Tibial nerve (tissue), 4 donors: ENCODE data around the gene ANAPC15. TPM values are rescaled to one million over a fixed set of nuclear protein-coding genes. Genes with fewer than 3 reads are reported as not detected.
A peak's percentile ranks its signal among the peaks of the same experiment; 100 is the strongest.

Experiments
- DNase-seq, 2 donors: peaks; one replicate each; pipeline ENCODE4 v3.0.0-alpha.2; 2019; ENCODE audit warnings: low spot score in 2 of 2
- H3K27ac ChIP-seq, 4 donors: fragments of 200-600 bp; sonication (generic) in 3 of 4; one replicate each; pipeline ENCODE4 v1.5.1; 2017 to 2019; ENCODE audit warnings: mild to moderate bottlenecking in 1 of 4
- H3K27me3 ChIP-seq, 2 donors: fragments of 200-600 bp; sonication (generic) in 1 of 2; one replicate each; pipeline versions ENCODE4 v1.5.1 to v1.6.0; 2017 to 2019
- H3K36me3 ChIP-seq, 3 donors: fragments of 200-600 bp; sonication (generic); one replicate each; pipeline ENCODE4 v1.5.1; 2018 to 2019
- H3K4me1 ChIP-seq, 4 donors: fragments of 200-600 bp; sonication (generic) in 3 of 4; one replicate each; pipeline ENCODE4 v1.5.1; 2017 to 2019
- H3K4me3 ChIP-seq, 4 donors: fragments of 200-600 bp; sonication (generic) in 3 of 4; one replicate each; pipeline ENCODE4 v1.5.1; 2017 to 2019; ENCODE audit warnings: mild to moderate bottlenecking in 1 of 4, moderate library complexity in 1 of 4
- H3K9me3 ChIP-seq, 4 donors: fragments of 200-600 bp; sonication (generic) in 3 of 4; one replicate each; pipeline ENCODE4 v1.5.1; 2017 to 2019
- EP300 ChIP-seq, 2 donors: sonication (generic); formaldehyde crosslinking; IDR thresholded peaks; one replicate each; pipeline ENCODE4 v1.6.1; 2017; ENCODE audit warnings: antibody characterized with exemption in 2 of 2, mild to moderate bottlenecking in 1 of 2
- POLR2A ChIP-seq, 2 donors: fragments of 450-650 bp; IDR thresholded peaks; one replicate each; pipeline ENCODE4 v1.6.1; 2017; ENCODE audit warnings: antibody characterized with exemption in 2 of 2, mild to moderate bottlenecking in 2 of 2, moderate library complexity in 2 of 2
- WGBS, 2 donors: methylation state at CpG; one replicate each; pipeline ENCODE4 v1.1.5; 2018; 5-methylcytosine and 5-hydroxymethylcytosine counted together
- total RNA-seq, 4 donors: library from RNA; depleted of rRNA; stranded (reverse); fragments of >200 nt; gene quantifications; one replicate each; pipeline ENCODE4 v1.1.0, GENCODE V29; 2016
- TF ChIP-seq, protein P1 (sequence below), 5 experiments: fragments of 200-600 bp in 3 of 5; fragments of 450-650 bp in 2 of 5; sonication (generic) in 3 of 5; IDR thresholded peaks; one replicate each; pipeline ENCODE4 v1.5.1; 2016 to 2019; ENCODE audit warnings: antibody characterized with exemption in 5 of 5, mild to moderate bottlenecking in 3 of 5, moderate library complexity in 2 of 5

Gene ANAPC15
- total RNA-seq, 4 donors from 2014 or later = 20.8 to 36.7 (median 30.8) TPM

DNA sequence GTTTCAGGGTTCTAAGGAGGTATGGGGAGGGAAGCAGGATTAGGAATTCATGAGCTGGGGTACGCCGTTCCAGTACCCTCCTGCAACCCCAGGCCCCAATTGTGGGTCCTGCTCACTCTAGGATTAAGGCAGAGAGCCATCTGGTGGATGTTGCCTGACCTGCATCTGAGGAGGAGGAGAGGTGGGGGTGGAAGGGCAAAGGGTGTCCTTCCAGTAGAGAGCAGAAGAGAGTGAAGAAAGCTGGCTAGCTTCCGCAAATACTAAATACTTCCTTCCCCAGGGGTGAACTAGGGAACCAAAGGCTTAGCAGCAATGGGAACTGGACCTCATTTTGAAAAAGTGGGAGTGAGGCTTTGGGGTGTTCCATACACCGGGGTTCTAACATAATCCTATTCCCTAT, 21.2 kb downstream of the ANAPC15 start:
- Histone ChIP-seq H3K27ac (peak overlapping the region in 3 of 4 donors; percentile 34 to 59 (median 54)), H3K4me3 (no peak overlapping the region), H3K36me3 (peaks cover 0 to 60% (median 0%) of the 10 kb centered on the region in 3 donors), H3K9me3 (no peaks in the 10 kb centered on the region), H3K27me3 (no peaks in the 10 kb centered on the region), H3K4me1 (peaks cover 0 to 15% (median 7%) of the 10 kb centered on the region in 4 donors)
- whole genome bisulfite sequencing, 2 donors = 24 to 25% methylated on average over 4 of the region's 4 CpGs
- no peak for TF ChIP-seq POLR2A (IDR thresholded peaks at IDR 0.05)
- peak in 1 of 2 donors; percentile 67 for TF ChIP-seq EP300 (IDR thresholded peaks at IDR 0.05)
- TF ChIP-seq, protein P1, sequence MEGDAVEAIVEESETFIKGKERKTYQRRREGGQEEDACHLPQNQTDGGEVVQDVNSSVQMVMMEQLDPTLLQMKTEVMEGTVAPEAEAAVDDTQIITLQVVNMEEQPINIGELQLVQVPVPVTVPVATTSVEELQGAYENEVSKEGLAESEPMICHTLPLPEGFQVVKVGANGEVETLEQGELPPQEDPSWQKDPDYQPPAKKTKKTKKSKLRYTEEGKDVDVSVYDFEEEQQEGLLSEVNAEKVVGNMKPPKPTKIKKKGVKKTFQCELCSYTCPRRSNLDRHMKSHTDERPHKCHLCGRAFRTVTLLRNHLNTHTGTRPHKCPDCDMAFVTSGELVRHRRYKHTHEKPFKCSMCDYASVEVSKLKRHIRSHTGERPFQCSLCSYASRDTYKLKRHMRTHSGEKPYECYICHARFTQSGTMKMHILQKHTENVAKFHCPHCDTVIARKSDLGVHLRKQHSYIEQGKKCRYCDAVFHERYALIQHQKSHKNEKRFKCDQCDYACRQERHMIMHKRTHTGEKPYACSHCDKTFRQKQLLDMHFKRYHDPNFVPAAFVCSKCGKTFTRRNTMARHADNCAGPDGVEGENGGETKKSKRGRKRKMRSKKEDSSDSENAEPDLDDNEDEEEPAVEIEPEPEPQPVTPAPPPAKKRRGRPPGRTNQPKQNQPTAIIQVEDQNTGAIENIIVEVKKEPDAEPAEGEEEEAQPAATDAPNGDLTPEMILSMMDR (IDR thresholded peaks at IDR 0.05) = peak; percentile 71 to 95 (median 86)
- DNase-seq = peak; percentile 54 to 91

DNA sequence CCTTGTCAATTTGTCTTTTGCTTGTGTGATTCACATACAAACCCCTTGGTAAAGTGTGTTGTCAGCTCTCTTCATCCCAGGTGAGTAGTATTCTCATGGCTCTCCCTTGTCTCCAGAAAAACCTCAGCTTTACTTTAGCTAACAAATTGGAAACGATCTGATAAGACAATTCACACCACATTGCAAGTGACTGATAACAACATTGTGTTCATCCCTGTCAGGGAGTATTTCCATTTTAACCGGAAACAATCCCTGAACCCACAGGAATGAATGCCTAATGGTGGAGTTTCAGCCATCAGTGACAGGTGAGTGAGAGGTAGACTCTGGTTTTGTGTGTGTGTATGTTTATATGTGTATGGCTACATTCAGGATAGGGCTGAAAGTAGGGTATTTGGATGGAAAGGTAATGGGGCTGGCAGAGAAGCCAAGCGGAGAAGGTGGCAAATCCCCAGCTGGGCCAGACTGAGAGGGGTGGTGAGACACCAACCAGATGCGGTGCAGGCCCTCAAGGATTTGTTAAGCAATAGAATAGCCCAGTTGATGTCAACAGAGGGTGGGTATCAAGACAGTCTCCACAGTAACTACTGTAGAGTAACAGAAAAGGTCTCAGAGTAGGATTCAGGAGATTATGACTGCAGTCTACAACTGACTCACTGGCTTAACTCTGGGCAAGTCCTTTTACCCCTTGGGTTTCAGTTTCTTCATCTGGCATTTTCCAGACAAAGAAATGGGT, 24.3 kb downstream of the ANAPC15 start:
- peaks cover 0 to 15% (median 7%) of the 10 kb centered on the region in 4 donors for H3K4me1 ChIP-seq
- no peaks in the 10 kb centered on the region for H3K9me3 ChIP-seq
- no peak for TF ChIP-seq EP300 (IDR thresholded peaks at IDR 0.05)
- H3K4me3 ChIP-seq = no peak overlapping the region
- H3K27ac ChIP-seq = no peak overlapping the region
- 88 to 93% methylated on average over 4 of the region's 4 CpGs for WGBS, 2 donors
- no peaks in the 10 kb centered on the region for H3K27me3 ChIP-seq
- no peak for DNase-seq
- H3K36me3 ChIP-seq = peaks cover 0 to 38% (median 0%) of the 10 kb centered on the region in 3 donors

DNA sequence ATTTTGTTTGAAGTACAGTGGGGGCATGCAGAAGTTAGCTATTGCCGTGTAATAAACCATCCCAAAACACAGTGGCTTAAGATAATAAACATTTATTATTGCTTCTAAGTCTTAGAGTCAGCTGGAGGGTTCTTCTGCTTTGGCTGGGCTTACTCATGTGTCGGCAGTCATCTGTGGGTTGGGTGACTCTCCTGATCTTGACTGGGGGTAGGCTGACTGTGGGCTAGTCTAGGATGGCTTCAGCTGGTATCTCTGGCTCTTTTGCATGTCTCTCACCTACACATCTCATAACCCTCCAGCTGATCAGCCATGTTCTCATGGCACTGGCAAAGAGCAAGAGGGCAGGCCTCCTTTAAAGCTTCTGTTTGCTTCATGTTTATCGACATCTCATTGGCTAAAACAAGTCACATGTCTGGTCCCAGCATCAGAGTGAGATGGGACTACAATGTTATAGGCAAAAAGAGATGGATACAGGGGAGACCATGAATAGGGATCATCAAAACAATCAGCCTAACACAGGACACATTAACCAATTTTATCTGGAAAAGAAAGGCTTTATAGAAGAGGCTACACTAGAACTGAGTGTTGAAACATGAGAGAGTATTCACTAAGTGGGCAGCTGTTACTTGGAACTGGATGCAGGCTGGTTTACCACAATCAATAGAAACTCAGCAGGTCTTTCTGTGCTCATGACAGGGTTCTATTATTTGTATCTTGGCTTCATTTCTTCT, 26.7 kb downstream of the ANAPC15 start:
- H3K4me3 ChIP-seq = no peak overlapping the region
- 85 to 86% methylated on average over 3 of the region's 3 CpGs for WGBS, 2 donors
- H3K36me3 ChIP-seq = peaks cover 0 to 37% (median 0%) of the 10 kb centered on the region in 3 donors
- peaks cover 0 to 11% (median 5%) of the 10 kb centered on the region in 4 donors for H3K4me1 ChIP-seq
- no peak for DNase-seq
- peak overlapping the region in 3 of 4 donors; percentile 13 to 45 (median 22) for H3K27ac ChIP-seq
- TF ChIP-seq EP300 (IDR thresholded peaks at IDR 0.05) (no peak), POLR2A (IDR thresholded peaks at IDR 0.05) (no peak)
- TF ChIP-seq, protein P1 (IDR thresholded peaks at IDR 0.05) = no peak
- no peaks in the 10 kb centered on the region for H3K27me3 ChIP-seq
- no peaks in the 10 kb centered on the region for H3K9me3 ChIP-seq

DNA sequence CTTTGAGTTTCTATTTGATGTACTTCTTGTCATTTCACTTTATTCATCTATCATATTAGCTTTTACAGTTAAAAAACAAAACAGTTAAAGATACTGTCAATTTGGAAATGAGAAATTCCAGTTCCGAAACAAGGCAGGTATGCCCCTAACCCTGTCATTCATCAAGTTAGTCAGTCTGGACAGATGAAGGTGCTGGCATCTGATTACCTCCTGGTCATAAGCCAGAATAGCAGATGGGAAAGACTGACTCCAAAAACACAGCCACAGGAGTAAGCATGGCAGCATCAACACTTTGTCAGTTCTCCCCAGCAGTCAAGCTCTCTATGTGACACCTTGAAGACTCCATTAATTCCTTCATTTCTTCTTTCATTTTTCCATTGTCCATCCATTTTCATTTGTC, 27.5 kb downstream of the ANAPC15 start:
- Histone ChIP-seq H3K27ac (peak overlapping the region in 2 of 4 donors; percentile 13 to 22), H3K9me3 (no peaks in the 10 kb centered on the region), H3K4me3 (no peak overlapping the region), H3K4me1 (peaks cover 0 to 9% (median 4%) of the 10 kb centered on the region in 4 donors), H3K27me3 (no peaks in the 10 kb centered on the region), H3K36me3 (peaks cover 0 to 32% (median 0%) of the 10 kb centered on the region in 3 donors)
- DNase-seq = no peak
- 77 to 100% methylated on average over 1 of the region's 1 CpG for WGBS, 2 donors
- TF ChIP-seq EP300 (IDR thresholded peaks at IDR 0.05) (no peak), POLR2A (IDR thresholded peaks at IDR 0.05) (no peak)
- TF ChIP-seq, protein P1 (IDR thresholded peaks at IDR 0.05) = no peak

DNA sequence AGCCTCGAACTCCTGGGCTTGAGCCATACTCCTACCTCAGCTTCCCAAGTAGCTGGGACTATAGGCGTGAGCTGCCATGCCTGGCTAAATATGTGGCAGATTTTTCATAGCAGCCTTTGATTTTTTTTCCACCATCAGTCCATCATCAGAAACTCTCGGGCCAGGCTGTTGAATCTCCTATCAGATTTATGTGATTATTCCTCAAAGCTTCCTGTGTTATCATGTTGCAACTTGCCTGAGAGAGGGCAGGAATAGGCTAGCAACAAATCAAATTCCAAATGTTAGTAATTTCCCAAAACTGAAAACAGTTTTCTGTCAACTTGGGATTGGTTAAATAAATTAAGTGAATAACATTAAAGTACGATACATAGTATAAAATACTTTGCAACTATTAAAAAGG, 28.4 kb downstream of the ANAPC15 start:
- TF ChIP-seq, protein P1 (IDR thresholded peaks at IDR 0.05) = no peak
- no peak for TF ChIP-seq EP300 (IDR thresholded peaks at IDR 0.05)
- TF ChIP-seq POLR2A (IDR thresholded peaks at IDR 0.05) = no peak
- Histone ChIP-seq H3K36me3 (peaks cover 0 to 23% (median 0%) of the 10 kb centered on the region in 3 donors), H3K9me3 (no peaks in the 10 kb centered on the region), H3K27ac (no peak overlapping the region), H3K27me3 (no peaks in the 10 kb centered on the region), H3K4me3 (no peak overlapping the region), H3K4me1 (peaks cover 0 to 18% (median 9%) of the 10 kb centered on the region in 4 donors)
- no peak for DNase-seq
- 85 to 90% methylated on average over 4 of the region's 4 CpGs for WGBS, 2 donors
